GM23248 (cell line): ENCODE measurements around the gene DSE.

Experiments used
- EZH2 ChIP-seq: fragments of 200-600 bp; sonication (generic); IDR thresholded peaks from 2 replicates; pipeline ENCODE4 v1.6.1; 2018; ENCODE audit warnings: antibody characterized with exemption, mild to moderate bottlenecking; ENCODE audit not compliant: insufficient read depth, poor library complexity, severe bottlenecking
- EZH2phosphoT487 ChIP-seq: fragments of 200-600 bp; sonication (generic); IDR thresholded peaks from 2 replicates; pipeline ENCODE4 v1.6.1; 2018; ENCODE audit warnings: antibody characterized with exemption, moderate library complexity, mild to moderate bottlenecking, low read depth; ENCODE audit not compliant: insufficient read depth

DNA sequence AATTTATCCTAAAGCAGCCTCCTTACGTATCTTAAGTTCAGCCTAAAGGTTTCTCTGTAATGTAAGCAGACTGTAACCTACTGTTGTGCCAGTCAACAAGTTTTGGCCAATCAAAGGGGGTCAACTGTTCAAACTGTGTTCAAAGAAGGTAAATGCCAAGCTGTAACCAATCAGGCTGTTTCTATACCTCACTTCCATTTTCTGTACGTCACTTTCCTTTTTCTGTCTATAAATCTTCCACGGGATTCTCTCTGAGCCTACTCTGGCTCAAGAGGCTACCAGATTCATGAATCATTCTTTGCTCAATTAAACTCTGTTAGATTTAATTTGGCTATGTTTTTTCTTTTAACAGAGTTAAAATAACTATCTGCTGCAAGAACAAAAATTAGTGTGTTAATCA, 85.4 kb downstream of the DSE start:
- TF ChIP-seq EZH2phosphoT487, result no peak
- no peak for TF ChIP-seq EZH2
